GM19023 (cell line): ENCODE data around the gene PSPN.

ENCODE experiments used
- ATAC-seq: cut with Tn5 transposase; IDR thresholded peaks from one replicate; pipeline ENCODE4 v1.9.1; 2021; ENCODE audit warnings: mild to moderate bottlenecking, moderate library complexity; ENCODE audit not compliant: unreplicated experiment

Gene PSPN

DNA sequence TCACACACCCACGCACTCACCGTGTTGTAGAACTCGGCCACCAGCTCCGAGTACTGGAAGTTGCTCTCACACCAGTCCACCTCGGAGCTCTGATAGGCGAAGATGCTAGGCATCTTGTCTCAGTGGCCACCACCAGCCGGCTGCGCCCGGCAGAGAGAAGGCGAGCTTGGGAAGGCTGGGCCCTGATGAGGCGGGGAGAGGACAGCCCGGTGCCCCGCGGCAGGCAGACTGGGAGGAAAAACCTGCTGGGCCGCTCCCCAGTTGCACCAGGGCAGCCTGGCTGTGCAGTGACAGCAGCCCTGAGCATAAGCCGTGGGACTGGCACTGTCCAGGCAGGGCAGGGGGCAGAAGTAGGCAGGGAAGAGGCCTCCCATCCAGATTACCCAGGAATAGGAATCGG lies 42.3 kb downstream of the PSPN start, which contains the start of gene ACER1:
ACER1 (minus strand) TSS at position 174 of the 400 bp plus-strand sequence; CDS start at position 113, 61 bp downstream.
- ATAC-seq: no peak

GRCh38 chr19:6326815-6327214 lies 48.9 kb downstream of the PSPN start:
- ATAC-seq: no peak

DNA sequence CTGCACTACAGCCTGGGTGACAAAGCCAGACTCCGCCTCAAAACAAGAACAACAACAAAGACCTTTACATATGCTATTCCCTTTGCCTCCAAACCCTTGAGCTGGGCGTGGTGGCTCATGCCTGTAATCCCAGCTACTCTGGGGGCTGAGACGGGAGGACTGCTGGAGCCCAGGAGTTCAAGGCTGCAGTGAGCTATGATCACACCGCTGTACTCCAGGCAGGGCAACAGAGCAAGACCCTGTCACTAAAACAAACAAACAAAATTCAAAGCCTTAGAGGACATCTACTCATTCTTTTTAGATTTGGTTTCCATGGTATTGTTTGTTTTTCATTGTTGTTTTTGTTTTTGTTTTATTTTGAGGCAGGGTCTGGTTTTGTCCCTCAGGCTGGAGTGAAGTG lies 50.1 kb downstream of the PSPN start:
- ATAC-seq: no peak
